GM19099 (cell line): ENCODE results near the gene TRA2A.
A peak's percentile ranks its signal among the peaks of the same experiment; 100 is the strongest.

Experiments
- POLR2A ChIP-seq: IDR thresholded peaks from 3 replicates; pipeline ENCODE4 v1.6.1; 2011; ENCODE audit warnings: low read depth; ENCODE audit not compliant: insufficient read length; ENCODE audit errors: extremely low read depth

The TRA2A gene

GRCh38 chr7:23529262-23529859 lies 2.4 kb downstream of the TRA2A start:
- no peak for TF ChIP-seq POLR2A

GRCh38 chr7:23524473-23524872 lies 7.3 kb downstream of the TRA2A start:
- no peak for TF ChIP-seq POLR2A

GRCh38 chr7:23523486-23524075 lies 8.2 kb downstream of the TRA2A start:
- TF ChIP-seq POLR2A: no peak

- TF ChIP-seq POLR2A: no peak
Observed at GRCh38 chr7:23520582-23520981, 11.2 kb downstream of the TRA2A start.

GRCh38 chr7:23514755-23515154 lies 17.0 kb downstream of the TRA2A start:
- TF ChIP-seq POLR2A: no peak

GRCh38 chr7:23494009-23494408 lies 37.8 kb downstream of the TRA2A start:
- TF ChIP-seq POLR2A: no peak

- no peak for TF ChIP-seq POLR2A
Observed at GRCh38 chr7:23491502-23491901, 40.3 kb downstream of the TRA2A start.

GRCh38 chr7:23490357-23491135 lies 41.2 kb downstream of the TRA2A start:
- TF ChIP-seq POLR2A: peak; percentile 59

GRCh38 chr7:23487670-23488069 lies 44.1 kb downstream of the TRA2A start:
- no peak for TF ChIP-seq POLR2A

- TF ChIP-seq POLR2A: no peak
Observed at GRCh38 chr7:23486002-23486773, 45.6 kb downstream of the TRA2A start.

- TF ChIP-seq POLR2A: no peak
Observed at GRCh38 chr7:23482686-23483085, 49.1 kb downstream of the TRA2A start.

- TF ChIP-seq POLR2A: no peak
Observed at GRCh38 chr7:23477962-23478866, 53.6 kb downstream of the TRA2A start.

GRCh38 chr7:23477157-23477499 lies 54.7 kb downstream of the TRA2A start:
- TF ChIP-seq POLR2A: no peak
